Neuronal stem cell (in vitro differentiated cells): ENCODE measurements around the gene PLXNB1.
A peak's percentile ranks its signal among the peaks of the same experiment; 100 is the strongest.

Source experiments
- DNase-seq: peaks from one replicate; pipeline ENCODE4 v3.0.0-alpha.2; 2013; ENCODE audit warnings: low spot score
- H2AFZ ChIP-seq: one replicate; pipeline ENCODE4 v1.6.1; 2013; ENCODE audit warnings: mild to moderate bottlenecking, low read length, inconsistent platforms
- H2AK5ac ChIP-seq: 2 replicates; pipeline ENCODE4 v1.6.1; 2013; ENCODE audit warnings: low read depth, mild to moderate bottlenecking, inconsistent platforms, low read length, moderate library complexity, mixed read lengths
- H2BK120ac ChIP-seq: 2 replicates; pipeline ENCODE4 v1.6.1; 2013; ENCODE audit warnings: low read depth, mild to moderate bottlenecking, inconsistent platforms, low read length, moderate library complexity, mixed read lengths
- H2BK12ac ChIP-seq: one replicate; pipeline ENCODE4 v1.6.1; 2013; ENCODE audit warnings: low read length, inconsistent platforms
- H2BK15ac ChIP-seq: 2 replicates; pipeline ENCODE4 v1.6.1; 2013; ENCODE audit warnings: mild to moderate bottlenecking, low read length, inconsistent platforms, mixed read lengths
- H2BK5ac ChIP-seq: one replicate; pipeline ENCODE4 v1.6.1; 2013; ENCODE audit warnings: inconsistent platforms, mild to moderate bottlenecking, low read length, moderate library complexity
- H3K14ac ChIP-seq: one replicate; pipeline ENCODE4 v1.6.1; 2013; ENCODE audit warnings: low read length, inconsistent platforms
- H3K18ac ChIP-seq: 2 replicates; pipeline ENCODE4 v1.6.1; 2013; ENCODE audit warnings: low read length, inconsistent platforms
- H3K23ac ChIP-seq: 2 replicates; pipeline ENCODE4 v1.6.1; 2013; ENCODE audit warnings: low read depth, mild to moderate bottlenecking, mixed read lengths, low read length, inconsistent platforms; ENCODE audit not compliant: poor library complexity
- H3K27ac ChIP-seq: replicated peaks from 3 replicates; pipeline ENCODE4 v1.5.1; 2013; ENCODE audit warnings: low read length, inconsistent platforms
- H3K27me3 ChIP-seq, 3 experiments: 2 replicates each; pipeline ENCODE4 v1.6.1; 2013; ENCODE audit warnings: low read length in 3 of 3, mild to moderate bottlenecking in 2 of 3, inconsistent platforms in 1 of 3, low read depth in 1 of 3, mixed read lengths in 1 of 3, moderate library complexity in 1 of 3; ENCODE audit not compliant: control insufficient read depth in 3 of 3, insufficient read depth in 3 of 3
- H3K36me3 ChIP-seq, 2 donors: replicated peaks in 1 of 2; 2 replicates each; pipeline ENCODE4 v1.6.1; 2013; ENCODE audit warnings: low read length in 2 of 2; ENCODE audit not compliant: control insufficient read depth in 2 of 2, insufficient read depth in 2 of 2
- H3K4ac ChIP-seq: 2 replicates; pipeline ENCODE4 v1.6.1; 2013; ENCODE audit warnings: inconsistent platforms, mild to moderate bottlenecking, low read length, moderate library complexity
- H3K4me1 ChIP-seq, 2 donors: 1 replicate in 1 of 2; 2 replicates in 1 of 2; pipeline ENCODE4 v1.6.1; 2013; ENCODE audit warnings: low read length in 2 of 2, low read depth in 1 of 2; ENCODE audit not compliant: control insufficient read depth in 2 of 2, insufficient read depth in 1 of 2
- H3K4me2 ChIP-seq: one replicate; pipeline ENCODE4 v1.6.1; 2013; ENCODE audit warnings: mild to moderate bottlenecking, low read length, inconsistent platforms; ENCODE audit not compliant: insufficient read depth, poor library complexity, severe bottlenecking
- H3K4me3 ChIP-seq, 2 donors: 2 replicates each; pipeline ENCODE4 v1.5.1; 2013; ENCODE audit warnings: low read length in 2 of 2, mild to moderate bottlenecking in 2 of 2, inconsistent platforms in 1 of 2, moderate library complexity in 1 of 2
- H3K79me1 ChIP-seq: one replicate; pipeline ENCODE4 v1.6.1; 2013; ENCODE audit warnings: low read depth, mild to moderate bottlenecking, inconsistent platforms, low read length, moderate library complexity
- H3K9ac ChIP-seq: one replicate; pipeline ENCODE4 v1.6.1; 2013; ENCODE audit warnings: mild to moderate bottlenecking, low read depth, low read length, inconsistent platforms; ENCODE audit not compliant: poor library complexity
- H3K9me3 ChIP-seq, 2 donors: replicated peaks in 1 of 2; 2 replicates each; pipeline versions ENCODE3 to v1.6.1; 2013; ENCODE audit warnings: low read length in 2 of 2, mild to moderate bottlenecking in 2 of 2, inconsistent platforms in 1 of 2, low read depth in 1 of 2, mixed read lengths in 1 of 2, moderate library complexity in 1 of 2; ENCODE audit not compliant: control insufficient read depth in 2 of 2, insufficient read depth in 1 of 2
- H4K8ac ChIP-seq: one replicate; pipeline ENCODE4 v1.6.1; 2013; ENCODE audit warnings: low read depth, mild to moderate bottlenecking, inconsistent platforms, low read length, moderate library complexity
- H4K91ac ChIP-seq: one replicate; pipeline ENCODE4 v1.6.1; 2013; ENCODE audit warnings: low read length, low read depth, mild to moderate bottlenecking, inconsistent platforms; ENCODE audit not compliant: poor library complexity
- WGBS, 2 donors: extraction: QIAGEN DNeasy Blood & Tissue Kit; methylation state at CpG; one replicate each; pipeline ENCODE4 v1.1.7; 2013; ENCODE audit warnings: missing lambda C conversion rate in 2 of 2, mixed read lengths in 1 of 2; ENCODE audit not compliant: insufficient read length in 2 of 2, insufficient replicate concordance in 1 of 2; ENCODE audit errors: extremely low coverage in 2 of 2; 5-methylcytosine and 5-hydroxymethylcytosine counted together

PLXNB1 gene

DNA sequence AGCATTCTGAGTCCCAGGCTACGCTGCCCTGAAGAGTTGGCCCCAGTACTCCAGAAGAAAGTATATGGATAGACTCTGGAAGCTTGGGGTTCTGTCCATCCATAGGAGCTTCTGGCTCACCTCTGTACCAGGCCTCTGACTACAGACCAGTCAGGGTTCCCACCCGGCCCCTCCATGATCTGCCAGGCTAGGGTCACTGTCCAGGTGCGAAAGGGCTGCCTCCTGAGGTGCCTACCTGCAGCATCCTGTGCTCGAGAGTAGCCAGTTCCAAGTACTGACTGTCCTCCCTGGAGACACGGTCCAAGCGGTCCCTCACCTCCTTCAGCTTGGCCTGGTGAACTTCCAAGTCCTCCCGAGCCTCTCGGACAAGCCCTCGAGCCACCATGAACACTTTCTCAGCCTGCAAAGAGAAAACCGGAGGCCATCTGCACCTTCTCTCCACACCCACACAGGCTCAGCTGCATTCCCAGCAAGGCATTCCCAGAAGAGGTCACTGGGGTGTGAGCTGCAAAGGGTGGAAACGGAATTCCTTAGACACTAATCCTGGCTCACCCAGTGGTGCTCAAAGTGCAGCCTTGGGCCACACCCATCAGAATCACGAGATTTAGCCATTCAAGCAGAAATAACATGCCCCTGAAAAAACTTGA, 3.7 kb upstream of the PLXNB1 start:
- H3K14ac ChIP-seq = no peak overlapping the region
- H3K23ac ChIP-seq = no peak overlapping the region
- H3K18ac ChIP-seq = peak overlapping the region; percentile 25
- H3K27me3 ChIP-seq = no peaks in the 10 kb centered on the region
- H3K4me3 ChIP-seq = no peak overlapping the region
- H2BK12ac ChIP-seq = no peak overlapping the region
- peaks cover 16 to 38% of the 10 kb centered on the region in 2 donors for H3K36me3 ChIP-seq
- no peak overlapping the region for H2BK5ac ChIP-seq
- no peak overlapping the region for H3K9ac ChIP-seq
- WGBS, 2 donors = no CpG with 5 or more reads among the region's 12 CpGs
- H2BK120ac ChIP-seq = no peak overlapping the region
- H3K4me2 ChIP-seq = no peak overlapping the region
- no peak overlapping the region for H4K8ac ChIP-seq
- H4K91ac ChIP-seq = no peak overlapping the region
- no peak overlapping the region for H2BK15ac ChIP-seq
- H3K79me1 ChIP-seq = peaks cover 7% of the 10 kb centered on the region
- DNase-seq = no peak
- H2AK5ac ChIP-seq = no peak overlapping the region
- peaks cover 2 to 24% of the 10 kb centered on the region in 2 donors for H3K4me1 ChIP-seq
- no peak overlapping the region for H2AFZ ChIP-seq
- H3K27ac ChIP-seq = peak overlapping the region; percentile 75
- no peak overlapping the region for H3K4ac ChIP-seq
- no peaks in the 10 kb centered on the region for H3K9me3 ChIP-seq

GRCh38 chr3:48432411-48433371, 2.8 kb upstream of the PLXNB1 start:
- no peak for DNase-seq

DNA sequence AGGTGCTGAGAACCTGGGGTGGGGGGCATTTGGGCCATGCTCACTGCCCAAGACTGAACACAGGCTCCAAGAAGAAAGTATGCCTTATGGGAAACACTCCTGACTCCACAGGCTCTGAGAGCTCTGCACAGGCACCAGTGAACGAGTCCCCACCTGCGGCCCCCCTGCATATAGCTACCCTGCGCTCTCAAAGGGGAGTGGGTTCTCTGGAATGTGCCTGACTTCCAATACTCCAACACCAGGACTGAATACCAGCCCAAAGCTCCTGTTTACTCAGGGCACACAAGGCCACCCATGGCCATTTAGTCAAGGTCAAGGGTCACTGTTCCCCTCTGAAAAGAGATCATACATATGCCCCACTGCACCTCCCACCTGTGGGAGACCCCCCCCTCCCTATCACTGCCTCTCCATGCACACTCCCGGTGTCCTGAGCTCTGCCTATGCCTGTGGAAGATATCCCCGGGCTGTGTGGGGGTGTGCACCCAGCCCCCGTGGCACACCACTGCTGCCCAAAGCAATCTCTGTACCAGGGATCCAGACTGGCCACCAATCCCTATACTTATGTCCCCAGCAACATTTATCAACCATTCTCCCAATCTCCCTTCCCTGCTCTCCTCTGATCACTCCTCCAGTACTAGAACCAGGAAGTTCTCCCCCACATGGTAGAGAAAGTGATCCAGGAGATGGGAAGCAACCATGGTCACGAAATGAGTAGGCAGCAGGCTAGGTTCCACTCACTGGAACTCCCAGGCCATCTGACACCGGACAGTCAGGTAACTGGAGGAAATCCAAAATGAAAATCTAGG, 1.5 kb upstream of the PLXNB1 start:
- no peak overlapping the region for H3K23ac ChIP-seq
- DNase-seq = no peak
- H3K27ac ChIP-seq = no peak overlapping the region
- H2BK12ac ChIP-seq = no peak overlapping the region
- H2BK120ac ChIP-seq = no peak overlapping the region
- H3K4me1 ChIP-seq = peaks cover 20 to 38% of the 10 kb centered on the region in 2 donors
- peak overlapping the region; percentile 5 for H2AK5ac ChIP-seq
- H3K27me3 ChIP-seq = no peaks in the 10 kb centered on the region
- H3K4me2 ChIP-seq = no peak overlapping the region
- no peak overlapping the region for H3K9ac ChIP-seq
- H3K4me3 ChIP-seq = no peak overlapping the region
- no peak overlapping the region for H4K91ac ChIP-seq
- WGBS, 2 donors = no CpG with 5 or more reads among the region's 8 CpGs
- no peak overlapping the region for H2BK5ac ChIP-seq
- no peak overlapping the region for H2BK15ac ChIP-seq
- H3K18ac ChIP-seq = no peak overlapping the region
- H3K9me3 ChIP-seq = no peaks in the 10 kb centered on the region
- no peak overlapping the region for H3K4ac ChIP-seq
- peaks cover 14% of the 10 kb centered on the region for H3K79me1 ChIP-seq
- peaks cover 16 to 50% of the 10 kb centered on the region in 2 donors for H3K36me3 ChIP-seq
- H3K14ac ChIP-seq = no peak overlapping the region
- H4K8ac ChIP-seq = no peak overlapping the region
- H2AFZ ChIP-seq = no peak overlapping the region

More at GRCh38 chr3:48432411-48433371, 2.8 kb upstream of the PLXNB1 start:
- WGBS, 2 donors = no CpG with 5 or more reads among the region's 16 CpGs
- H4K8ac ChIP-seq = no peak overlapping the region
- no peak overlapping the region for H3K4me2 ChIP-seq
- H3K18ac ChIP-seq = no peak overlapping the region
- no peak overlapping the region for H2BK5ac ChIP-seq
- no peak overlapping the region for H2AFZ ChIP-seq
- peaks cover 11 to 30% of the 10 kb centered on the region in 2 donors for H3K4me1 ChIP-seq
- no peak overlapping the region for H2BK15ac ChIP-seq
- H3K9ac ChIP-seq = peak overlapping the region; percentile 57
- H3K23ac ChIP-seq = no peak overlapping the region
- peak overlapping the region; percentile 75 for H3K27ac ChIP-seq
- no peak overlapping the region for H3K14ac ChIP-seq
- H3K27me3 ChIP-seq = no peaks in the 10 kb centered on the region
- H2BK120ac ChIP-seq = no peak overlapping the region
- H3K36me3 ChIP-seq = peaks cover 16 to 40% of the 10 kb centered on the region in 2 donors
- H2AK5ac ChIP-seq = no peak overlapping the region
- no peak overlapping the region for H3K4me3 ChIP-seq
- H3K9me3 ChIP-seq = no peaks in the 10 kb centered on the region
- peaks cover 9% of the 10 kb centered on the region for H3K79me1 ChIP-seq
- no peak overlapping the region for H2BK12ac ChIP-seq
- H4K91ac ChIP-seq = peak overlapping the region; percentile 80
- no peak overlapping the region for H3K4ac ChIP-seq
